Uterus (tissue), 4 donors: ENCODE results near the gene MYL7. TPM values are rescaled to one million over a fixed set of nuclear protein-coding genes. Genes with fewer than 3 reads are reported as not detected.
A peak's percentile ranks its signal among the peaks of the same experiment; 100 is the strongest.

Experiments used
- DNase-seq, 2 donors: peaks; one replicate each; pipeline ENCODE4 v3.0.0-alpha.2; 2019 to 2020
- H3K27ac ChIP-seq, 2 donors: fragments of 200-600 bp; sonication (generic); 1 replicate in 1 of 2; 2 replicates in 1 of 2; pipeline ENCODE4 v1.5.1; 2016 to 2018
- H3K27me3 ChIP-seq, 2 donors: fragments of 200-600 bp; sonication (generic); one replicate each; pipeline ENCODE4 v1.5.1; 2018 to 2019; ENCODE audit warnings: control low read depth in 1 of 2
- H3K36me3 ChIP-seq, 2 donors: fragments of 200-600 bp; sonication (generic); one replicate each; pipeline ENCODE4 v1.5.1; 2019; ENCODE audit warnings: control low read depth in 1 of 2
- H3K4me1 ChIP-seq, 2 donors: fragments of 200-600 bp; sonication (generic); one replicate each; pipeline ENCODE4 v1.5.1; 2018 to 2019; ENCODE audit warnings: control low read depth in 1 of 2
- H3K4me3 ChIP-seq, 2 donors: fragments of 200-600 bp; sonication (generic); 1 replicate in 1 of 2; 2 replicates in 1 of 2; pipeline ENCODE4 v1.5.1; 2018 to 2019; ENCODE audit warnings: mild to moderate bottlenecking in 1 of 2
- H3K9me3 ChIP-seq, 2 donors: fragments of 200-600 bp; sonication (generic); one replicate each; pipeline ENCODE4 v1.5.1; 2019; ENCODE audit warnings: control low read depth in 1 of 2
- POLR2A ChIP-seq, 2 donors: fragments of 450-650 bp; IDR thresholded peaks; one replicate each; pipeline ENCODE4 v1.6.1; 2016; ENCODE audit warnings: antibody characterized with exemption in 2 of 2, mild to moderate bottlenecking in 1 of 2, moderate library complexity in 1 of 2
- intact Hi-C: fragments of 100-400 bp; cut with DNase I; formaldehyde crosslinking; loops from one replicate; pipeline ENCODE4 v1.15.1; 2023; ENCODE audit warnings: low total_unique reads
- total RNA-seq, 4 donors: library from RNA; depleted of rRNA in 3 of 4; stranded (reverse); fragments of >200 nt in 3 of 4; gene quantifications; one replicate each; pipeline versions ENCODE4 v1.1.0 to v1.2.4, GENCODE V29; 2014 to 2023
- TF ChIP-seq, protein P1 (sequence below), 4 experiments: fragments of 200-600 bp in 2 of 4; fragments of 450-650 bp in 2 of 4; sonication (generic) in 2 of 4; IDR thresholded peaks; one replicate each; pipeline ENCODE4 v1.5.1; 2016 to 2019; ENCODE audit warnings: antibody characterized with exemption in 4 of 4, mild to moderate bottlenecking in 2 of 4, moderate library complexity in 1 of 4
- donor health status: DM: yes; HTN: yes; CAD: no.

Gene MYL7
- total RNA-seq, 4 donors from 2014 or later: not detected

GRCh38 chr7:44152971-44153947 is 12.1 kb upstream of the MYL7 start:
- Histone ChIP-seq H3K27me3 (no peaks in the 10 kb centered on the region), H3K4me1 (no peaks in the 10 kb centered on the region), H3K9me3 (no peaks in the 10 kb centered on the region), H3K4me3 (no peak overlapping the region), H3K36me3 (no peaks in the 10 kb centered on the region), H3K27ac (no peak overlapping the region)
- TF ChIP-seq, protein P1, sequence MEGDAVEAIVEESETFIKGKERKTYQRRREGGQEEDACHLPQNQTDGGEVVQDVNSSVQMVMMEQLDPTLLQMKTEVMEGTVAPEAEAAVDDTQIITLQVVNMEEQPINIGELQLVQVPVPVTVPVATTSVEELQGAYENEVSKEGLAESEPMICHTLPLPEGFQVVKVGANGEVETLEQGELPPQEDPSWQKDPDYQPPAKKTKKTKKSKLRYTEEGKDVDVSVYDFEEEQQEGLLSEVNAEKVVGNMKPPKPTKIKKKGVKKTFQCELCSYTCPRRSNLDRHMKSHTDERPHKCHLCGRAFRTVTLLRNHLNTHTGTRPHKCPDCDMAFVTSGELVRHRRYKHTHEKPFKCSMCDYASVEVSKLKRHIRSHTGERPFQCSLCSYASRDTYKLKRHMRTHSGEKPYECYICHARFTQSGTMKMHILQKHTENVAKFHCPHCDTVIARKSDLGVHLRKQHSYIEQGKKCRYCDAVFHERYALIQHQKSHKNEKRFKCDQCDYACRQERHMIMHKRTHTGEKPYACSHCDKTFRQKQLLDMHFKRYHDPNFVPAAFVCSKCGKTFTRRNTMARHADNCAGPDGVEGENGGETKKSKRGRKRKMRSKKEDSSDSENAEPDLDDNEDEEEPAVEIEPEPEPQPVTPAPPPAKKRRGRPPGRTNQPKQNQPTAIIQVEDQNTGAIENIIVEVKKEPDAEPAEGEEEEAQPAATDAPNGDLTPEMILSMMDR (IDR thresholded peaks at IDR 0.05): no peak
- no peak for TF ChIP-seq POLR2A (IDR thresholded peaks at IDR 0.05)
- intact Hi-C loops: no loop called here
- DNase-seq: peak in 1 of 2 donors; percentile 18

- TF ChIP-seq POLR2A (IDR thresholded peaks at IDR 0.05): no peak
- TF ChIP-seq, protein P1 (IDR thresholded peaks at IDR 0.05): no peak
- no peaks in the 10 kb centered on the region for H3K4me1 ChIP-seq
- DNase-seq: peak in 1 of 2 donors; percentile 9
- no peaks in the 10 kb centered on the region for H3K27me3 ChIP-seq
- H3K36me3 ChIP-seq: no peaks in the 10 kb centered on the region
- no peak overlapping the region for H3K27ac ChIP-seq
- no peaks in the 10 kb centered on the region for H3K9me3 ChIP-seq
- H3K4me3 ChIP-seq: no peak overlapping the region
- intact Hi-C loops: no loop called here
Measured at GRCh38 chr7:44151956-44152355, 10.8 kb upstream of the MYL7 start.

DNA sequence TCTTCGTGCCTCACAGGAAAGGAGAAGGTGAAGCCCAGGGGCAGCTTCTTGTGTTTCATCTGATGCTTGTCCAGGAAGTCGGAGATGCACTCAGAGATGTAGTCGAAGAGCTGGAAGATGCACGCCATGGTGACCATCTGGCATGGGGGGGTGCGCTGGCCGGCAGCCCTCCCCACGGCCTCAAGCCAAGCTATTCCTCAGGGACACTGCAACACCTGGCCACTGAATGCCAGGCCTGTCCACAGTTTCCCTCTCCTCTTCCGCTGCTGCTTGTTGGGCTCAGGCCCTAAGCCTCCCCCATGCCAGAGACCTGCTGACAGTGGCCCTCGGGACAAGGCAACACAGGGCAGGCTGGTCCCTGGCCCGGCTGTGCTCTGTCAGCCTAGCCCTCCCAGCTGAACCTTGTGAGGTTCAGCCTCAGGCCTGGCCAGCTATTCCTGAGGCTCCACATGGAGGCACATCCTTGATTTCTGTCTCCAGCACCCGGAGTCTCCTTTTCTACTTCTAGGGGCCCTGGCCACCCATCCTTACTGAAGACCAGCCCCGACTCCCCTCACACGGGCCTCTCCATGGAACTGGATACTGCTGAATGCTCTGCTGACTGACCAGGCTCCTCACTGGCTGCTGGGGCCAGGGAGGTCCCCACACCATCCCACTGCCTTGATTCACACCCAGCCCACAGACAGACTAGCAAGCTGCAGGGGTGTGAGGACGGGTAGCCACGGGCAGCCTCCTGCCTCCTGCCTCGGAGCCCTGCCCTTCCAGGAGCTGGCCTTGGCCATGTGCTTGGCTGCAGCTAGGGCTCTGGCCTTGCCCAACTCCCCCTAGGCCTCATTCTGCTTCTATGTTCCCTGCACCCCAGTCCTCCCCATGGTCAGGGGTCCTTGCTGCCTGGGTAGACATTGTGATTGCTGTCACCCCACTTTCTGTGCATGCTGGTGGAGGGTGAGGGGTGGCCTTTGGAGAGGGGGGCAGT is 10.1 kb upstream of the MYL7 start:
- intact Hi-C loops: no loop called here
- DNase-seq: peak in 1 of 2 donors; percentile 6
- Histone ChIP-seq H3K9me3 (no peaks in the 10 kb centered on the region), H3K36me3 (no peaks in the 10 kb centered on the region), H3K4me3 (no peak overlapping the region), H3K27ac (no peak overlapping the region), H3K27me3 (no peaks in the 10 kb centered on the region), H3K4me1 (no peaks in the 10 kb centered on the region)
- TF ChIP-seq, protein P1 (IDR thresholded peaks at IDR 0.05): no peak
- no peak for TF ChIP-seq POLR2A (IDR thresholded peaks at IDR 0.05)

GRCh38 chr7:44150466-44150832 is 9.3 kb upstream of the MYL7 start:
- Histone ChIP-seq H3K27me3 (no peaks in the 10 kb centered on the region), H3K4me3 (no peak overlapping the region), H3K36me3 (no peaks in the 10 kb centered on the region), H3K9me3 (no peaks in the 10 kb centered on the region), H3K4me1 (peaks cover 0 to 2% of the 10 kb centered on the region in 2 donors), H3K27ac (no peak overlapping the region)
- TF ChIP-seq, protein P1 (IDR thresholded peaks at IDR 0.05): no peak
- intact Hi-C loops: no loop called here
- DNase-seq: no peak
